ELR (cell line): ENCODE measurements around the gene PCSK1N.

ENCODE experiments used
- DNase-seq: peaks from one replicate; pipeline ENCODE4 v3.0.0-alpha.2; 2015; ENCODE audit warnings: low read depth

Gene PCSK1N

GRCh38 chrX:48789366-48790220, 45.8 kb downstream of the PCSK1N start:
- no peak for DNase-seq

GRCh38 chrX:48787505-48788443, 47.6 kb downstream of the PCSK1N start:
- DNase-seq: no peak

- DNase-seq: no peak
Measured at GRCh38 chrX:48786825-48787504, 48.4 kb downstream of the PCSK1N start.

GRCh38 chrX:48786341-48786800, 49.0 kb downstream of the PCSK1N start, which contains the start of gene GATA1:
TSS of gene GATA1 (plus strand) at chrX:48786590. CDS start at chrX:48791110, 4,520 bp downstream.
- DNase-seq: no peak

GRCh38 chrX:48785540-48786214, 49.7 kb downstream of the PCSK1N start:
- DNase-seq: no peak

GRCh38 chrX:48785186-48785539, 50.2 kb downstream of the PCSK1N start:
- no peak for DNase-seq

GRCh38 chrX:48784726-48785125, 50.7 kb downstream of the PCSK1N start:
- no peak for DNase-seq

- no peak for DNase-seq
Measured at GRCh38 chrX:48782795-48783194, 52.6 kb downstream of the PCSK1N start.

- no peak for DNase-seq
Measured at GRCh38 chrX:48782216-48782615, 53.2 kb downstream of the PCSK1N start.

GRCh38 chrX:48781705-48782104, 53.7 kb downstream of the PCSK1N start:
- no peak for DNase-seq
